H1 (cell line): Measurements from ENCODE around the gene MANSC1. TPM values are rescaled to one million over a fixed set of nuclear protein-coding genes. Genes with fewer than 3 reads are reported as not detected.

Experiments used
- CTCF ChIA-PET: fragments of 300-600 bp; sonication (Branson Sonifier 250); formaldehyde crosslinking; loops from one replicate; lab custom pipeline; 2021; ENCODE audit not compliant: partially characterized antibody; lab: Charles Lee
- POLR2A ChIA-PET: fragments of 300-600 bp; sonication (Branson Sonifier 250); formaldehyde crosslinking; loops from one replicate; lab custom pipeline; 2021; ENCODE audit warnings: inconsistent platforms; ENCODE audit not compliant: partially characterized antibody; lab: Charles Lee
- DNase-seq, 2 experiments: peaks; one replicate each; pipeline versions ENCODE4 v3.0.0 to v3.0.0-alpha.2; 2010 to 2022; ENCODE audit warnings: low spot score in 2 of 2, low read depth in 1 of 2, mixed read lengths in 1 of 2
- FAIRE-seq: peaks from 2 replicates; lab custom pipeline; 2011; peaks lifted over from hg19 to GRCh38; lab: Jason Lieb, UNC
- H2AFZ ChIP-seq: 2 replicates; pipeline ENCODE4 v1.8.1; 2012; ENCODE audit warnings: low read length, inconsistent platforms
- H2AK5ac ChIP-seq: 2 replicates; pipeline ENCODE4 v1.6.1; 2013; ENCODE audit warnings: low read depth, low read length
- H2BK120ac ChIP-seq: replicated peaks from 2 replicates; pipeline ENCODE3; 2013; ENCODE audit warnings: low read depth, low read length, inconsistent platforms
- H2BK12ac ChIP-seq: 2 replicates; pipeline ENCODE4 v1.6.1; 2013; ENCODE audit warnings: low read depth, low read length
- H2BK15ac ChIP-seq: 2 replicates; pipeline ENCODE4 v1.6.1; 2013; ENCODE audit warnings: low read length
- H2BK20ac ChIP-seq: 2 replicates; pipeline ENCODE4 v1.6.1; 2013; ENCODE audit warnings: low read length
- H2BK5ac ChIP-seq: 2 replicates; pipeline ENCODE4 v1.6.1; 2013; ENCODE audit warnings: low read depth, low read length
- H3K14ac ChIP-seq: 2 replicates; pipeline ENCODE4 v1.6.1; 2013; ENCODE audit warnings: inconsistent platforms; ENCODE audit not compliant: insufficient read length
- H3K18ac ChIP-seq: 2 replicates; pipeline ENCODE4 v1.6.1; 2013; ENCODE audit warnings: low read length; ENCODE audit errors: extremely low read depth
- H3K23ac ChIP-seq: 2 replicates; pipeline ENCODE4 v1.6.1; 2013; ENCODE audit warnings: inconsistent platforms; ENCODE audit not compliant: insufficient read length
- H3K23me2 ChIP-seq: 2 replicates; pipeline ENCODE4 v1.6.1; 2013; ENCODE audit warnings: low read depth, low read length
- H3K27ac ChIP-seq: 2 replicates; pipeline ENCODE4 v1.6.1; 2011; ENCODE audit warnings: low read depth, low read length, inconsistent platforms
- H3K27me3 ChIP-seq, 4 experiments: replicated peaks in 1 of 4; 1 replicate in 1 of 4; 2 replicates in 3 of 4; pipeline versions ENCODE4 v1.6.1 to v1.8.1; 2011 to 2013; ENCODE audit warnings: low read length in 3 of 4, mild to moderate bottlenecking in 3 of 4, inconsistent platforms in 2 of 4, mixed read lengths in 2 of 4, moderate library complexity in 1 of 4; ENCODE audit not compliant: control insufficient read depth in 3 of 4, insufficient read depth in 3 of 4; ENCODE audit errors: extremely low read depth in 1 of 4
- H3K36me3 ChIP-seq, 4 experiments: 2 replicates each; pipeline versions ENCODE4 v1.6.1 to v1.8.1; 2011 to 2013; ENCODE audit warnings: mild to moderate bottlenecking in 4 of 4, low read length in 3 of 4, moderate library complexity in 2 of 4, control low read depth in 1 of 4, inconsistent platforms in 1 of 4; ENCODE audit not compliant: insufficient read depth in 4 of 4, control insufficient read depth in 2 of 4
- H3K4ac ChIP-seq: replicated peaks from 2 replicates; pipeline ENCODE3; 2013; ENCODE audit warnings: low read length, low read depth, mixed read lengths, inconsistent platforms; ENCODE audit not compliant: insufficient read length
- H3K4me1 ChIP-seq, 4 experiments: replicated peaks in 1 of 4; 1 replicate in 1 of 4; 2 replicates in 3 of 4; pipeline versions ENCODE4 v1.6.1 to v1.8.1; 2011 to 2013; ENCODE audit warnings: low read length in 3 of 4, inconsistent platforms in 2 of 4, mixed read lengths in 1 of 4; ENCODE audit not compliant: insufficient read depth in 4 of 4, control insufficient read depth in 3 of 4
- H3K4me2 ChIP-seq, 2 experiments: 2 replicates each; pipeline versions ENCODE4 v1.6.1 to v1.8.1; 2011 to 2013; ENCODE audit warnings: low read depth in 2 of 2, low read length in 2 of 2, control low read depth in 1 of 2, inconsistent platforms in 1 of 2, mild to moderate bottlenecking in 1 of 2; ENCODE audit not compliant: insufficient read depth in 1 of 2
- H3K4me3 ChIP-seq, 4 experiments: fragments of 200-600, 300-600 bp in 1 of 4; sonication (generic), shearing (Covaris generic), sonication (Bioruptor Twin) in 1 of 4; 2 replicates each; pipeline versions ENCODE4 v1.5.1 to v1.8.1; 2011 to 2016; ENCODE audit warnings: low read length in 4 of 4, low read depth in 3 of 4, control low read depth in 2 of 4, inconsistent platforms in 2 of 4, mild to moderate bottlenecking in 2 of 4, mixed read lengths in 1 of 4, moderate library complexity in 1 of 4; ENCODE audit not compliant: insufficient read depth in 2 of 4; ENCODE audit errors: extremely low read depth in 1 of 4
- H3K56ac ChIP-seq: replicated peaks from 2 replicates; pipeline ENCODE3; 2013; ENCODE audit warnings: low read depth, mild to moderate bottlenecking, mixed read lengths, low read length, inconsistent platforms; ENCODE audit not compliant: insufficient read length
- H3K79me1 ChIP-seq: 2 replicates; pipeline ENCODE4 v1.6.1; 2013; ENCODE audit warnings: low read depth, low read length, control low read depth
- H3K79me2 ChIP-seq, 2 experiments: 2 replicates each; pipeline versions ENCODE4 v1.6.1 to v1.8.1; 2012 to 2013; ENCODE audit warnings: low read length in 2 of 2, mild to moderate bottlenecking in 2 of 2, inconsistent platforms in 1 of 2; ENCODE audit not compliant: insufficient read depth in 2 of 2, control insufficient read depth in 1 of 2
- H3K9ac ChIP-seq, 4 experiments: replicated peaks in 1 of 4; 1 replicate in 1 of 4; 2 replicates in 3 of 4; pipeline versions ENCODE4 v1.6.1 to v1.8.1; 2011 to 2013; ENCODE audit warnings: low read depth in 3 of 4, low read length in 3 of 4, control low read depth in 2 of 4, mild to moderate bottlenecking in 2 of 4, moderate library complexity in 2 of 4, inconsistent platforms in 1 of 4; ENCODE audit errors: extremely low read depth in 1 of 4
- H3K9me3 ChIP-seq, 2 experiments: 2 replicates each; pipeline versions ENCODE4 v1.6.1 to v1.8.1; 2012 to 2013; ENCODE audit warnings: mild to moderate bottlenecking in 2 of 2, moderate library complexity in 2 of 2, control low read depth in 1 of 2, inconsistent platforms in 1 of 2, low read depth in 1 of 2, low read length in 1 of 2, mixed read lengths in 1 of 2; ENCODE audit not compliant: insufficient read depth in 2 of 2
- H4K20me1 ChIP-seq, 2 experiments: replicated peaks in 1 of 2; 2 replicates each; pipeline versions ENCODE3 to v1.8.1; 2011 to 2013; ENCODE audit warnings: inconsistent platforms in 2 of 2, low read length in 2 of 2, mild to moderate bottlenecking in 1 of 2; ENCODE audit not compliant: insufficient read depth in 2 of 2, control insufficient read depth in 1 of 2
- H4K5ac ChIP-seq: 2 replicates; pipeline ENCODE4 v1.6.1; 2013; ENCODE audit warnings: low read length, low read depth, mixed read lengths, inconsistent platforms; ENCODE audit not compliant: insufficient read length
- H4K8ac ChIP-seq: 2 replicates; pipeline ENCODE4 v1.8.0; 2013; ENCODE audit warnings: mild to moderate bottlenecking, moderate library complexity, low read length, inconsistent platforms; ENCODE audit not compliant: insufficient read depth; ENCODE audit errors: extremely low read depth
- H4K91ac ChIP-seq: replicated peaks from 2 replicates; pipeline ENCODE3; 2013; ENCODE audit warnings: low read length, mixed read lengths, inconsistent platforms; ENCODE audit not compliant: insufficient read length
- BRCA1 ChIP-seq: IDR thresholded peaks from 2 replicates; pipeline ENCODE4 v1.6.1; 2012; ENCODE audit warnings: low read depth, low read length, improper control_type of control experiment
- CEBPB ChIP-seq: IDR thresholded peaks from 2 replicates; pipeline ENCODE4 v1.6.1; 2012; ENCODE audit warnings: low read depth, low read length
- CHD2 ChIP-seq: IDR thresholded peaks from 2 replicates; pipeline ENCODE4 v1.6.1; 2012; ENCODE audit warnings: low read length, improper control_type of control experiment
- CREB1 ChIP-seq: IDR thresholded peaks from 2 replicates; pipeline ENCODE4 v1.6.1; 2012; ENCODE audit warnings: inconsistent platforms
- EGR1 ChIP-seq: IDR thresholded peaks from 2 replicates; pipeline ENCODE4 v1.6.1; 2011; ENCODE audit warnings: low read depth, low read length, borderline replicate concordance
- EZH2 ChIP-seq: fragments of 200-600 bp; sonication (generic); IDR thresholded peaks from 2 replicates; pipeline ENCODE4 v1.7.1; 2012; ENCODE audit warnings: low read depth, mild to moderate bottlenecking, moderate library complexity, low read length, inconsistent platforms; ENCODE audit not compliant: severe bottlenecking
- HDAC2 ChIP-seq, 2 experiments: fragments of 300-600 bp in 1 of 2; sonication (generic) in 1 of 2; IDR thresholded peaks; 2 replicates each; pipeline ENCODE4 v1.6.1; 2011 to 2012; ENCODE audit warnings: low read depth in 2 of 2, low read length in 2 of 2, mild to moderate bottlenecking in 2 of 2, moderate library complexity in 2 of 2, borderline replicate concordance in 1 of 2, inconsistent platforms in 1 of 2
- NRF1 ChIP-seq: IDR thresholded peaks from 2 replicates; pipeline ENCODE4 v1.6.1; 2011; ENCODE audit warnings: mild to moderate bottlenecking, low read depth, low read length, improper control_type of control experiment
- PHF8 ChIP-seq: fragments of 200-600 bp; sonication (generic); conservative IDR thresholded peaks from 2 replicates; pipeline ENCODE4 v1.7.1; 2012; ENCODE audit warnings: low read depth, mild to moderate bottlenecking, inconsistent platforms, low read length, moderate library complexity
- POLR2AphosphoS5 ChIP-seq: IDR thresholded peaks from 2 replicates; pipeline ENCODE4 v1.6.1; 2011; ENCODE audit warnings: low read depth, low read length
- RFX5 ChIP-seq: IDR thresholded peaks from 2 replicates; pipeline ENCODE4 v1.6.1; 2011; ENCODE audit warnings: low read depth, low read length, improper control_type of control experiment, borderline replicate concordance
- SIRT6 ChIP-seq: IDR thresholded peaks from one replicate; pipeline ENCODE4 v1.7.1; 2012; ENCODE audit warnings: low read length, inconsistent platforms
- SRF ChIP-seq: IDR thresholded peaks from 2 replicates; pipeline ENCODE4 v1.6.1; 2011; ENCODE audit warnings: mild to moderate bottlenecking, low read depth, low read length, moderate library complexity
- TAF7 ChIP-seq: optimal IDR thresholded peaks from 2 replicates; pipeline ENCODE3; 2011; ENCODE audit warnings: low read depth, mild to moderate bottlenecking, inconsistent platforms, low read length, moderate library complexity, borderline replicate concordance
- TEAD4 ChIP-seq: IDR thresholded peaks from 2 replicates; pipeline ENCODE4 v1.6.1; 2012; ENCODE audit warnings: low read depth, low read length, inconsistent platforms, mixed read lengths
- WGBS, 2 experiments: shearing (Covaris generic) in 1 of 2; methylation state at CpG; one replicate each; pipeline versions ENCODE4 v1.1.6 to v1.1.7; 2013 to 2015; ENCODE audit warnings: low lambda C conversion rate in 2 of 2, mixed read lengths in 2 of 2, inconsistent platforms in 1 of 2, low coverage in 1 of 2, missing lambda C conversion rate in 1 of 2; ENCODE audit not compliant: insufficient replicate concordance in 2 of 2, insufficient coverage in 1 of 2, insufficient read length in 1 of 2; ENCODE audit errors: extremely low coverage in 1 of 2, missing lambda C conversion rate in 1 of 2; 5-methylcytosine and 5-hydroxymethylcytosine counted together
- polyA plus RNA-seq, 7 experiments: library from polyadenylated mRNA; depleted of rRNA in 3 of 7; stranded (reverse) in 5 of 7; unstranded in 2 of 7; fragments of >200 nt in 5 of 7; fragments of 200-250 nt in 2 of 7; gene quantifications; 1 replicate in 5 of 7; 2 replicates in 1 of 7; 4 replicates in 1 of 7; pipeline versions ENCODE4 v1.2.1 to v1.2.3, GENCODE V29; 2011 to 2013; ENCODE audit warnings: missing spikeins in 2 of 7, mixed read lengths in 2 of 7
- total RNA-seq: library from RNA; stranded (reverse); fragmentation: NEBNext Ultra II Directional; extraction: Animal tissue kit (Norgen Biotek cat#: 25700); gene quantifications from 2 replicates; pipeline ENCODE4 v1.2.1, GENCODE V29; 2021
- TF ChIP-seq, protein P1 (sequence below): IDR thresholded peaks from 2 replicates; pipeline ENCODE4 v1.6.1; 2012; ENCODE audit warnings: inconsistent platforms

The MANSC1 gene
- total and polyA plus RNA-seq, 2 of the 8 experiments (the other 6 are each of a cell fraction or from before 2014, with no cell fraction given) = 2.0 to 8.9 TPM

DNA sequence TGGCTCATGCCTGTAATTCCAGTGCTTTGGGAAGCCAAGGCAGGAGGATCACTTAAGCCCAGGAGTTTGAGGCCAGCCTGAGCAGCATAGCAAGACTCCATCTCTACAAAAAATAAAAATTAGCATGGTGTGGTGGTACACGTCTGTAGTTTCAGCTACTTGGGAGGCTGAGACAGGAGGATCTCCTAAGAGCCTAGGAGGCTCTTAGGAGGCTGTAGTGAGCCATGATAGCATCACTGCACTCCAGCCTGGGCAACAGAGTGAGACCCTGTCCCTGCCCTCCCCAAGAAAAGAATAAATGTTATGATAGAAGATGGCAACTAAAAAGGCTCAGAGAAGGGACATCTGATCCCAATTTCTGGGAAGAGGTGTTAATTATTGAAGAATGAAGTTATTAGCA is 3.2 kb upstream of the MANSC1 start:
- Histone ChIP-seq H3K27me3 (0 out of 7 replicates have a peak, but pooled peaks cover 0 to 4% (median 0%) of the 10 kb centered on the region in 4 experiments), H2AK5ac (no peak overlapping the region), H2BK20ac (no peak overlapping the region), H4K5ac (no peak overlapping the region), H3K23ac (no peak overlapping the region), H3K9me3 (no peaks in the 10 kb centered on the region), H2BK15ac (no peak overlapping the region), H3K9ac (no peak overlapping the region), H3K4me2 (no peak overlapping the region), H3K4ac (no peak overlapping the region), H3K79me2 (no peaks in the 10 kb centered on the region), H3K4me3 (no peak overlapping the region), H3K18ac (no peak overlapping the region), H2AFZ (no peak overlapping the region), H3K23me2 (peaks cover 13% of the 10 kb centered on the region; the same call in 1 of the 2 replicates), H2BK5ac (no peak overlapping the region), H3K79me1 (no peaks in the 10 kb centered on the region; the same call in 1 of the 2 replicates), H3K4me1 (peaks cover 0 to 7% (median 3%) of the 10 kb centered on the region in 4 experiments; a peak in 4 of 7 replicates), H4K8ac (no peak overlapping the region), H3K27ac (no peak overlapping the region), H4K91ac (no peak overlapping the region), H4K20me1 (no peaks in the 10 kb centered on the region), H2BK120ac (no peak overlapping the region), H3K56ac (no peak overlapping the region), H3K14ac (no peak overlapping the region), H2BK12ac (no peak overlapping the region), H3K36me3 (no peaks in the 10 kb centered on the region)
- ChIA-PET POLR2A (no interaction called here), CTCF (no interaction called here)
- FAIRE-seq (no peak), DNase-seq (no peak)
- 88% methylated on average over 1 of the region's 1 CpG; no CpG with 5 or more reads in 1 of the 2 experiments for WGBS, 2 experiments
- TF ChIP-seq, protein P1, sequence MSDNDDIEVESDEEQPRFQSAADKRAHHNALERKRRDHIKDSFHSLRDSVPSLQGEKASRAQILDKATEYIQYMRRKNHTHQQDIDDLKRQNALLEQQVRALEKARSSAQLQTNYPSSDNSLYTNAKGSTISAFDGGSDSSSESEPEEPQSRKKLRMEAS = no peak
- TF ChIP-seq BRCA1 (no peak), CHD2 (no peak), TEAD4 (no peak), HDAC2 (IDR thresholded peaks at IDR 0.05; ENCODE audit: borderline replicate concordance in 1 of 2, low read depth in 2 of 2, low read length in 2 of 2) (no peak), CEBPB (no peak), PHF8 (no peak), SRF (no peak), EZH2 (no peak), NRF1 (no peak), EGR1 (no peak), SIRT6 (no peak), CREB1 (no peak), POLR2AphosphoS5 (no peak), RFX5 (no peak), TAF7 (no peak)
